HG02763 (cell line): ENCODE results near the gene ANKRD13D.
A peak's percentile ranks its signal among the peaks of the same experiment; 100 is the strongest.

Source experiments
- ATAC-seq: cut with Tn5 transposase; IDR thresholded peaks from one replicate; pipeline ENCODE4 v1.9.1; 2021; ENCODE audit warnings: mild to moderate bottlenecking, moderate library complexity; ENCODE audit not compliant: unreplicated experiment

ANKRD13D gene

GRCh38 chr11:67261946-67262681, 27.0 kb upstream of the ANKRD13D start:
- no peak for ATAC-seq

- no peak for ATAC-seq
Measured at GRCh38 chr11:67262731-67263675, 26.1 kb upstream of the ANKRD13D start.

GRCh38 chr11:67264260-67264659, 24.8 kb upstream of the ANKRD13D start:
- no peak for ATAC-seq

GRCh38 chr11:67264877-67265632, 24.0 kb upstream of the ANKRD13D start:
- no peak for ATAC-seq

GRCh38 chr11:67265633-67266448, 23.3 kb upstream of the ANKRD13D start:
- peak; percentile 55 for ATAC-seq

GRCh38 chr11:67266449-67267187, 22.5 kb upstream of the ANKRD13D start, which contains the start of gene GRK2:
GRK2 (plus strand) TSS chr11:67266473; CDS start chr11:67266700, 227 bp downstream.
- peak; percentile 10 for ATAC-seq

GRCh38 chr11:67267188-67268080, 21.7 kb upstream of the ANKRD13D start:
- ATAC-seq, result no peak

- ATAC-seq, result no peak
Measured at GRCh38 chr11:67268081-67268961, 20.8 kb upstream of the ANKRD13D start.

DNA sequence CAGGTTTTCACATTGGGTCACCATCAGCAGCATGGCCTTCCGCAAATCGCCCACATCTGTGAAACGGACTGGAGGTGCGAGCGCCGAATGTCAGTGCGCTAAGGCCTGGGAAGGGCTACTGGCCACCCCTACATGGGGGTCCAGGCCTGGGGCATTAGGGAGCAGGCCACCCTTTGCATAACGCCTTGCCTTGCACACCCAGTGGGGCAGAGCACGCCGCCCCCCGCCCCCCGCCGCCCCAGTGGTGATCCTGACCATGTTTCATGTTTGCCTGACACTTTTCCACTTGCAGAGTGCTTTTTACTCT, 20.2 kb upstream of the ANKRD13D start:
- ATAC-seq, result no peak

DNA sequence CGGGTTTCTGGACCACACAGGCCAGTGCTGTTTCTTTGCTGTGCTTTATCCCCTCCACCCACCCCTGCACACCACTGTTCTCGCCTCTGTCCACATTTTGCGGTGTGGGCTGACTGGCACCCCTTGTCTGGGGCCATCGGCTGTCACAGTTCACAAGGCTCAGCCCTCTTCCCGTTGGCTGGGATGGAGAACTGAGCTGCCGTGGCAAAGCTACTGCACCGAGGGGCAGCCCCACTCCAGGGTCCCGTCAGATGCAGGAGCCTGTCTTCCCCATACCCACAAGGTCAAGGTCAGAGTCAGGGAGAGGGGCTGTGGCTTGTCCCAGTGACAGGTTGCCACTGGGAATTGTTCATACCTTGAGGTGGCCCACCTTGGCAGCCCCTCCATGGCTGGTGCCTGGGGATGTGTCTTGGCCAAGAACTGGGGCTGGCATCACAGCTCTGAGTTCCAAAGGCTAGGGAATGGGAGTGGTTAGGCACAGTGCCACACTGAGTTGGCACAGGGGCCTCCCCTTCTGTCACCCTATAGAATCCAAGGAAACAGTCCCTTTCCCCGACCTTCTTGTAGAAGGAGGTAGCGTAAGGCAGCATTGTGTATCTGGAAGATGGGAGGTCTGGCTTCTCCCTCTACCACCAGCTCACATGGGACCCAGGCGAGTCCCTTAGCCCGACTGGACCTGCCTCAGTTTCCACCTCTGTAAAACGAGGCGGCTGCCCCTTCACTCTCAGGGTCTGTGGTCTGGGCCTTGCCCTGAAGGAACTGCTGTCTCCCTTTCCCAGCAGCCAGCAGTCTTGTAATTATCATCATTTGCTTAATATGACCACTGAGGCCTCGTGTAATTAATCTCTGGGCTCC, 19.5 kb upstream of the ANKRD13D start:
- no peak for ATAC-seq

DNA sequence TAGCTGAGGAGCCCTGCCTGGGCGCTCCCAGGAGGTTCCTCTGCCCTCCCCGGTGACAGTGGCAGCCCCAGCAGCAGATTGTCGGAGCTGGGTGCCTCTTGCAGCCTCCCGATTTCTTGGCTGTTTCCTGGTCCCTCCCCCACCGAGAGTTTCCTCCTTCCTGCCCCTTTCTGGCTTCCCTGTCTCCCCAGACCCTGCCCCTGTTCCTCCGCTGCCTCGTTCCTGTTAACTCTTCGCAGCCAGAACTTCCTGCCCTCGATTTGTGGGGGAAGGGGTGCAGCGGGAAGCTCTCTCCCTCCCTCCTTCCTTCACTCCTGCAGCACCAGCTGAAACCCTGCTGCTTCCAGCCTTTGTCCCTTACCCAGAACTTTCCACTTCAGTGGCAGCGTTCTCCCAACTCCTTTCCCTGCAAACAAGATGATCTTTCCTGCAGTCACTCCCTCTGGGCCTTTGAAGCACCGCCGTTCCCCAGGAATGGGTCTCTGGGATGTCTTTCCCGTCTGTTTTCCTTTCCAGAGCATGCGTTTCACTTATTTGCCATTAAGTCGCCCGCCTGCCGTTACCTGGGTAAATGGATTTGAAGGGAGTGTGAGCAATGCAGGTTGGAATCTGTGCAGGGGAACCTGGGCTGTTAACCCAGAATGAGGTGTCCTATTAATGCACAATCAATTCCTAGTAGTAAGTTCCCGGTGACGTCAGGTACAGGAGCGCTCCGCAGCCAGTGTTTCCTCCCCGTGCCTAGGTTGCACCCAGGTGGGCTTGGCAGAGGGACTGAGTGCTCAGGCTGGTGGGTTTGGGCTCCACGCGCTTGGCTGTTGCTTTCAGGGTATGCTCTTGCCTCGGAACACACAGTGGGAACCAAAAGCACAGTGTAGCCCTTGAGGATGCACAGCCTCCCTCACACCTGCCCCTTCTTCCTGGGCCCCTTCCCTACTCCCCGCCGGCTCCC, 18.6 kb upstream of the ANKRD13D start:
- no peak for ATAC-seq

- ATAC-seq, result no peak
Measured at GRCh38 chr11:67271205-67271540, 17.9 kb upstream of the ANKRD13D start.

- no peak for ATAC-seq
Measured at GRCh38 chr11:67271541-67272284, 17.4 kb upstream of the ANKRD13D start.

DNA sequence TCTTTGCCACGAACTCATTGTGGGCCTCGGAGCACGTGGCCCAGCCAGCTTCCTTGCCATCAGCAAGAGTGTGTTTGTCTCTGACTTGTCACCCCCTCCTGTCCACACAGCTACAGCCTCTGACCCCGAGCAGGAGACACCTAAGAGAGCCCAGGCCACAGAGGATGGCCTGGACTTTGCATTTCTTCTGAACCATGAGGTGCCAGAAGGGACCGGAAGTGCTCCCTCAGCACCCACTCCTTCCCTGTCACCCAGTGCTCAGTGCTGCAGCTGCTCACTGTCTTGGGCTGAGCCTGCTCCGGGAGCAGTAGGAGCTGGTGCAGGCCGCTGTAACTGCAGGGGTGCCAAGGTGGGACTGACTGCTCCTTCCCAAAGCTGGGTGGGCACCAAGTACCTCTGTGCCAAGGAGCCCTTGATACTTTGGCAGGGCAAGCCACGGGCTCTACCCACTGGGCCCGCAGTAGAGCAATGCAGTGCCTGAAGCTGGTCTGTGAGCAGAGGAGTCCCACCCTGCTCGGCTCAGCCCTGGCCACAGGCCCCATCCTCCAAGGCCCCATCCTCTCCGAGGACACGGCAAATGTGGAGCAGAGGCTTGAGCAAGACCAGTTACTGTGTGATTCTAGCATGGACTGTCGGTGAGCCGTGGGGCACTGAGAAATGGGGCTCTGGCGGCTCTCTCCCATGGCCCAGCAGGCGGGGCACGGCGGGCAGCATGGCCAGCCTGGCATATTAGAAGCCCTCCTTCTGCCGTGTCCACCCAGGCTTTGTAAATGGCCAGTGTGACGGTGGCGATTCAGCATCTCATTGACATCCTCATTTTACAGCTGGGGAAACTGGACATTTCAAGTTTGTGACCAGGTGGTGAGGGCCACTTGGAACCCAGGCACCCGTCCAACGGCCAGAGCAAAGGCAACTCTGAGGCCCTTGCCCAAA, 16.5 kb upstream of the ANKRD13D start:
- no peak for ATAC-seq
